ENCODE data around the gene SIRT4. TPM values are rescaled to one million over a fixed set of nuclear protein-coding genes. Genes with fewer than 3 reads are reported as not detected.

The SIRT4 gene
- total and polyA plus RNA-seq, 2 of the 8 experiments (the other 6 are each of a cell fraction or from before 2014, with no cell fraction given): 3.8 to 4.1 TPM

DNA sequence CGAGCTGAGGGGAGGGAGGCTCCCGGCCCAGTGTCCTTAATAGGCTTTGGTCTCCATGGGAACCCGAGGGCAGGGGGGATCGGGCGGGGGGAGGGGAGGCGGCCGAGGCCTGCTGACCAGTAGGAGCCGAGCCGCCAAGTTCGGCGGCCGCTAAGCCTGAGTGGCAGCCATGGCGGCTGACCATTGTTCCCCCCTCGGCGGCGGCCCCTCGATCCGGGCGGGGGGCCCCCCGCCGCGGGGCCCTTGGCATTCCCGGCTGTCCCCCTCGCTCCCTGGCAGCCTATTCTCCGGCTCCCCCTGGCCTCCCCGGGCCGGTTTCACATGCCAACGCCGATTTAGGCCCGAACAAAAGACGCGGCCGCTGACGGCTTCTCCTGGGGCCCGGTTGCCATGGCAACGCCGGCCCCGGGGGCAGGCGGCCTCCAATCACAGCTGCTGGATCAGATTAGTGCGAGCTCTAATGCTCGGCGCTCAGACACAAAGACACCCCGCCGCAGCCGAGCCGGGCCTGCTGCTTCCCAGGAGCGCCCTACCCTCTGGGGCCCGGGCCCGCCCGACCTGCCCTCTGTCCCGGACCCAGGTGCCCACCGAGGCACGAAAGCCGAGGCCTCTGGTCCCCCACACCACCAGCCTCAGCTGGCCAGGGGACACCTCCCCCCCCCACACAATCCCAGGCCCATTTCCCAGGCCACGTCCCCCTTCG, 59.5 kb downstream of the SIRT4 start (continued):
- TF ChIP-seq, protein P1, sequence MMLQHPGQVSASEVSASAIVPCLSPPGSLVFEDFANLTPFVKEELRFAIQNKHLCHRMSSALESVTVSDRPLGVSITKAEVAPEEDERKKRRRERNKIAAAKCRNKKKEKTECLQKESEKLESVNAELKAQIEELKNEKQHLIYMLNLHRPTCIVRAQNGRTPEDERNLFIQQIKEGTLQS (IDR thresholded peaks at IDR 0.05; ENCODE audit: insufficient read depth, low read depth, low read length): no peak
- TF ChIP-seq, protein P2, sequence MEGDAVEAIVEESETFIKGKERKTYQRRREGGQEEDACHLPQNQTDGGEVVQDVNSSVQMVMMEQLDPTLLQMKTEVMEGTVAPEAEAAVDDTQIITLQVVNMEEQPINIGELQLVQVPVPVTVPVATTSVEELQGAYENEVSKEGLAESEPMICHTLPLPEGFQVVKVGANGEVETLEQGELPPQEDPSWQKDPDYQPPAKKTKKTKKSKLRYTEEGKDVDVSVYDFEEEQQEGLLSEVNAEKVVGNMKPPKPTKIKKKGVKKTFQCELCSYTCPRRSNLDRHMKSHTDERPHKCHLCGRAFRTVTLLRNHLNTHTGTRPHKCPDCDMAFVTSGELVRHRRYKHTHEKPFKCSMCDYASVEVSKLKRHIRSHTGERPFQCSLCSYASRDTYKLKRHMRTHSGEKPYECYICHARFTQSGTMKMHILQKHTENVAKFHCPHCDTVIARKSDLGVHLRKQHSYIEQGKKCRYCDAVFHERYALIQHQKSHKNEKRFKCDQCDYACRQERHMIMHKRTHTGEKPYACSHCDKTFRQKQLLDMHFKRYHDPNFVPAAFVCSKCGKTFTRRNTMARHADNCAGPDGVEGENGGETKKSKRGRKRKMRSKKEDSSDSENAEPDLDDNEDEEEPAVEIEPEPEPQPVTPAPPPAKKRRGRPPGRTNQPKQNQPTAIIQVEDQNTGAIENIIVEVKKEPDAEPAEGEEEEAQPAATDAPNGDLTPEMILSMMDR (IDR thresholded peaks at IDR 0.05; ENCODE audit: control extremely low read depth in 1 of 3, insufficient read depth in 1 of 3, low read depth in 1 of 3, low read length in 3 of 3): no peak
- TF ChIP-seq PHF8 (conservative IDR thresholded peaks at IDR 0.05; ENCODE audit: low read depth, low read length) (no peak), BCL11A (IDR thresholded peaks at IDR 0.05; ENCODE audit: low read depth in 2 of 2, low read length in 2 of 2) (no peak), NANOG (IDR thresholded peaks at IDR 0.05; ENCODE audit: insufficient read depth, low read depth, low read length, poor library complexity, severe bottlenecking) (peak; percentile 90), SP1 (IDR thresholded peaks at IDR 0.05; ENCODE audit: low read depth, low read length) (no peak)
- TF ChIP-seq, protein P3, sequence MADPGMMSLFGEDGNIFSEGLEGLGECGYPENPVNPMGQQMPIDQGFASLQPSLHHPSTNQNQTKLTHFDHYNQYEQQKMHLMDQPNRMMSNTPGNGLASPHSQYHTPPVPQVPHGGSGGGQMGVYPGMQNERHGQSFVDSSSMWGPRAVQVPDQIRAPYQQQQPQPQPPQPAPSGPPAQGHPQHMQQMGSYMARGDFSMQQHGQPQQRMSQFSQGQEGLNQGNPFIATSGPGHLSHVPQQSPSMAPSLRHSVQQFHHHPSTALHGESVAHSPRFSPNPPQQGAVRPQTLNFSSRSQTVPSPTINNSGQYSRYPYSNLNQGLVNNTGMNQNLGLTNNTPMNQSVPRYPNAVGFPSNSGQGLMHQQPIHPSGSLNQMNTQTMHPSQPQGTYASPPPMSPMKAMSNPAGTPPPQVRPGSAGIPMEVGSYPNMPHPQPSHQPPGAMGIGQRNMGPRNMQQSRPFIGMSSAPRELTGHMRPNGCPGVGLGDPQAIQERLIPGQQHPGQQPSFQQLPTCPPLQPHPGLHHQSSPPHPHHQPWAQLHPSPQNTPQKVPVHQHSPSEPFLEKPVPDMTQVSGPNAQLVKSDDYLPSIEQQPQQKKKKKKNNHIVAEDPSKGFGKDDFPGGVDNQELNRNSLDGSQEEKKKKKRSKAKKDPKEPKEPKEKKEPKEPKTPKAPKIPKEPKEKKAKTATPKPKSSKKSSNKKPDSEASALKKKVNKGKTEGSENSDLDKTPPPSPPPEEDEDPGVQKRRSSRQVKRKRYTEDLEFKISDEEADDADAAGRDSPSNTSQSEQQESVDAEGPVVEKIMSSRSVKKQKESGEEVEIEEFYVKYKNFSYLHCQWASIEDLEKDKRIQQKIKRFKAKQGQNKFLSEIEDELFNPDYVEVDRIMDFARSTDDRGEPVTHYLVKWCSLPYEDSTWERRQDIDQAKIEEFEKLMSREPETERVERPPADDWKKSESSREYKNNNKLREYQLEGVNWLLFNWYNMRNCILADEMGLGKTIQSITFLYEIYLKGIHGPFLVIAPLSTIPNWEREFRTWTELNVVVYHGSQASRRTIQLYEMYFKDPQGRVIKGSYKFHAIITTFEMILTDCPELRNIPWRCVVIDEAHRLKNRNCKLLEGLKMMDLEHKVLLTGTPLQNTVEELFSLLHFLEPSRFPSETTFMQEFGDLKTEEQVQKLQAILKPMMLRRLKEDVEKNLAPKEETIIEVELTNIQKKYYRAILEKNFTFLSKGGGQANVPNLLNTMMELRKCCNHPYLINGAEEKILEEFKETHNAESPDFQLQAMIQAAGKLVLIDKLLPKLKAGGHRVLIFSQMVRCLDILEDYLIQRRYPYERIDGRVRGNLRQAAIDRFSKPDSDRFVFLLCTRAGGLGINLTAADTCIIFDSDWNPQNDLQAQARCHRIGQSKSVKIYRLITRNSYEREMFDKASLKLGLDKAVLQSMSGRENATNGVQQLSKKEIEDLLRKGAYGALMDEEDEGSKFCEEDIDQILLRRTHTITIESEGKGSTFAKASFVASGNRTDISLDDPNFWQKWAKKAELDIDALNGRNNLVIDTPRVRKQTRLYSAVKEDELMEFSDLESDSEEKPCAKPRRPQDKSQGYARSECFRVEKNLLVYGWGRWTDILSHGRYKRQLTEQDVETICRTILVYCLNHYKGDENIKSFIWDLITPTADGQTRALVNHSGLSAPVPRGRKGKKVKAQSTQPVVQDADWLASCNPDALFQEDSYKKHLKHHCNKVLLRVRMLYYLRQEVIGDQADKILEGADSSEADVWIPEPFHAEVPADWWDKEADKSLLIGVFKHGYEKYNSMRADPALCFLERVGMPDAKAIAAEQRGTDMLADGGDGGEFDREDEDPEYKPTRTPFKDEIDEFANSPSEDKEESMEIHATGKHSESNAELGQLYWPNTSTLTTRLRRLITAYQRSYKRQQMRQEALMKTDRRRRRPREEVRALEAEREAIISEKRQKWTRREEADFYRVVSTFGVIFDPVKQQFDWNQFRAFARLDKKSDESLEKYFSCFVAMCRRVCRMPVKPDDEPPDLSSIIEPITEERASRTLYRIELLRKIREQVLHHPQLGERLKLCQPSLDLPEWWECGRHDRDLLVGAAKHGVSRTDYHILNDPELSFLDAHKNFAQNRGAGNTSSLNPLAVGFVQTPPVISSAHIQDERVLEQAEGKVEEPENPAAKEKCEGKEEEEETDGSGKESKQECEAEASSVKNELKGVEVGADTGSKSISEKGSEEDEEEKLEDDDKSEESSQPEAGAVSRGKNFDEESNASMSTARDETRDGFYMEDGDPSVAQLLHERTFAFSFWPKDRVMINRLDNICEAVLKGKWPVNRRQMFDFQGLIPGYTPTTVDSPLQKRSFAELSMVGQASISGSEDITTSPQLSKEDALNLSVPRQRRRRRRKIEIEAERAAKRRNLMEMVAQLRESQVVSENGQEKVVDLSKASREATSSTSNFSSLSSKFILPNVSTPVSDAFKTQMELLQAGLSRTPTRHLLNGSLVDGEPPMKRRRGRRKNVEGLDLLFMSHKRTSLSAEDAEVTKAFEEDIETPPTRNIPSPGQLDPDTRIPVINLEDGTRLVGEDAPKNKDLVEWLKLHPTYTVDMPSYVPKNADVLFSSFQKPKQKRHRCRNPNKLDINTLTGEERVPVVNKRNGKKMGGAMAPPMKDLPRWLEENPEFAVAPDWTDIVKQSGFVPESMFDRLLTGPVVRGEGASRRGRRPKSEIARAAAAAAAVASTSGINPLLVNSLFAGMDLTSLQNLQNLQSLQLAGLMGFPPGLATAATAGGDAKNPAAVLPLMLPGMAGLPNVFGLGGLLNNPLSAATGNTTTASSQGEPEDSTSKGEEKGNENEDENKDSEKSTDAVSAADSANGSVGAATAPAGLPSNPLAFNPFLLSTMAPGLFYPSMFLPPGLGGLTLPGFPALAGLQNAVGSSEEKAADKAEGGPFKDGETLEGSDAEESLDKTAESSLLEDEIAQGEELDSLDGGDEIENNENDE (IDR thresholded peaks at IDR 0.05; ENCODE audit: insufficient replicate concordance, low read length): no peak

All from H1 (cell line).